ENCODE results near the gene NDST4. TPM values are rescaled to one million over a fixed set of nuclear protein-coding genes. Genes with fewer than 3 reads are reported as not detected.
A peak's percentile ranks its signal among the peaks of the same experiment; 100 is the strongest.

Gene NDST4
- total RNA-seq, 1 experiment from 2014 or later: not detected

- H4K8ac ChIP-seq (replicated peaks; ENCODE audit: insufficient read length, low read depth, low read length): no peak overlapping the region
- no peaks in the 10 kb centered on the region for H3K9me3 Mint-ChIP-seq
- no peak overlapping the region for H4K5ac ChIP-seq (ENCODE audit: insufficient read length, low read depth, low read length)
- H3K14ac ChIP-seq (ENCODE audit: insufficient read depth, low read length): no peak overlapping the region
- peak overlapping the region in 1 of 2 experiments; percentile 26; a peak in 2 of 5 replicates for H3K4me3 Mint-ChIP-seq
- H4K91ac ChIP-seq (ENCODE audit: insufficient read length, low read depth, low read length): no peak overlapping the region
- no peaks in the 10 kb centered on the region for H3K27me3 Mint-ChIP-seq (ENCODE audit: low read depth)
- peak overlapping the region in 2 of 3 experiments; percentile 88 to 89; a peak in 4 of 7 replicates for H3K27ac Mint-ChIP-seq
- H2BK12ac ChIP-seq (ENCODE audit: insufficient read length, low read depth, low read length): no peak overlapping the region
- no peaks in the 10 kb centered on the region for H3K9me3 ChIP-seq (ENCODE audit: control insufficient read depth, low read depth, low read length)
- no peaks in the 10 kb centered on the region for H3K36me3 Mint-ChIP-seq (ENCODE audit: insufficient read depth in 1 of 3, low read depth in 3 of 3)
- no peak overlapping the region for H3K9ac ChIP-seq (ENCODE audit: extremely low read depth, insufficient read length, low read length)
- no peak overlapping the region for H2BK15ac ChIP-seq (ENCODE audit: low read depth, low read length)
- WGBS (ENCODE audit: extremely low coverage, insufficient read length, low lambda C conversion rate): no CpG with 5 or more reads among the region's 1 CpG
- H2BK20ac ChIP-seq (ENCODE audit: low read depth, low read length, poor library complexity, severe bottlenecking): no peak overlapping the region
- peak overlapping the region; percentile 12 for H3K4me2 ChIP-seq (ENCODE audit: insufficient read depth, insufficient read length, low read length)
- no peaks in the 10 kb centered on the region for H3K23me2 ChIP-seq (ENCODE audit: insufficient read length, low read depth, low read length, poor library complexity, severe bottlenecking)
- H2BK120ac ChIP-seq (ENCODE audit: low read depth, low read length, poor library complexity, severe bottlenecking): no peak overlapping the region
- no peak overlapping the region for H3K56ac ChIP-seq (ENCODE audit: insufficient read length, low read depth, low read length)
- H2AK5ac ChIP-seq (ENCODE audit: insufficient read length, low read length): no peak overlapping the region
- DNase-seq: peak; percentile 28
- H3K18ac ChIP-seq (ENCODE audit: insufficient read length, low read depth, low read length): no peak overlapping the region
- H2AFZ ChIP-seq (ENCODE audit: low read length): no peak overlapping the region
- H2BK5ac ChIP-seq (ENCODE audit: insufficient read length, low read length): no peak overlapping the region
- H3K4me1 ChIP-seq (ENCODE audit: insufficient read depth, low read length): peaks cover 5% of the 10 kb centered on the region; the same call in 1 of the 2 replicates
- H3K23ac ChIP-seq (ENCODE audit: insufficient read length, low read depth, low read length): no peak overlapping the region
- no peak overlapping the region for H3K4ac ChIP-seq (ENCODE audit: low read depth, low read length)
- H3K4me1 Mint-ChIP-seq: peaks cover 33 to 36% of the 10 kb centered on the region in 2 experiments
- H3K79me2 ChIP-seq (ENCODE audit: insufficient read depth, low read length): no peaks in the 10 kb centered on the region
- H4K20me1 ChIP-seq (ENCODE audit: control insufficient read depth, insufficient read depth, insufficient read length): no peaks in the 10 kb centered on the region
- no peaks in the 10 kb centered on the region for H3K27me3 ChIP-seq (ENCODE audit: insufficient read depth, low read length)
- H3K27ac ChIP-seq (ENCODE audit: insufficient read length, low read depth, low read length): no peak overlapping the region
- H3T11ph ChIP-seq (ENCODE audit: low read length): no peak overlapping the region
- no peaks in the 10 kb centered on the region for H3K79me1 ChIP-seq (ENCODE audit: insufficient read depth, low read depth, low read length, poor library complexity, severe bottlenecking)
- no peak for TF ChIP-seq CTCF (conservative IDR thresholded peaks at IDR 0.05)
Measured at GRCh38 chr4:114924311-114924710, 189.1 kb downstream of the NDST4 start.

All from H9 (cell line).